UCSD-AML1 (cell line): Measurements from ENCODE around the gene LMX1A.

Source experiments
- DNase-seq: peaks from one replicate; lab custom pipeline; 2025; ENCODE audit not compliant: unreplicated experiment; lab: John Stamatoyannopoulos, UW

LMX1A gene

DNA sequence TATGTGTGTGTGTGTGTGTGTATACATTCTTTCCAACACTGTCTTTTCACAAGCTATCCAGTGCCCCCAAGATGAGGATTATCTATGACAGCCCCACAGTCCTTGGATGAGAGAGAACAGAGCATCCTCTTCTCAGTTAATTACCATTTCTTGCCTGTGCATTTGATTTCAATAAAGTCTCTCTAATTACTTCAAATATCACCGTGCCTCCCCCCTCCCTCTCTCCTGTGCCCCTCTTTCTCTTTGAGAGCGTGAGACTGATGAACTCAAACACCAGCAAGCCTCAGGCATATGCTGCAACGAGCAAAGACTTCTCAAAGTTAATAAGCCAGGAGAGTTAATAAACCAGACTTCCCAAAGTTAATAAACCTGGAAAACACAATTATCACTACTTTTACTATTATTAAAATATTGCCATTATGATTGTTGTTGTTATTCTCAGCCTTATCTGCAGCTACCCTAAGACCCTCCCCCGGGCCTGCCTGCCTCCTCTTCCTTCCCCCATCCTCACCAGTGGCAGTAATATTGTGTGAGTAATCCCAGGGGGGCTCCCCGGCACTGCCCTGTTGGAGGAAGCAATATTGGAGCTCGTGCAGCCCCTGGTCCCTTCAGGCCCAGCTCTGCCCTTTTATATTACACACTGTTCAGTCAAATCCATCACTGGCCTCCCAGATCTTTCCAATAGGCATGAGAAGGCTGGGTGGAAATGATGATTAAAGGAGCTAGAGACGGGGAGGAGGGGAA is 30.9 kb downstream of the LMX1A start:
- DNase-seq: no peak

DNA sequence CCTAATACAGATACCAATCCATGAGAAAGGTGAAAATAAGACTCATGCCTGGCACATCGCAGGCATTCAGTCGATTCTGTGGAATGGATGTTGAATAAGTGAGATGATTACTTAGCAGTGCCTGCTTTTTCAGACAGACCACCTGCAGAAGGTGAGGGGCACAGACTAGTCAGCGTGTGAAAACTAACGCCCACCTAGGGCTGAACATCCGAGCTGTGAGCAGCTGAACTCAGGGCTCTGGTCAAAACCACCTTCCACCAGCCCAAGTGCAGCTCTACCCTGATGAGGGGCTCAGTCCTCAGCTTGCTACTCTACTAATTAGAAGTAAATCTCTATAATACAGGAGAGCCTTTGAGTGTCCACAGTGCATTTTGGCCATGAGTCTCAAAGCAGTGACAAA is 32.5 kb downstream of the LMX1A start:
- no peak for DNase-seq

DNA sequence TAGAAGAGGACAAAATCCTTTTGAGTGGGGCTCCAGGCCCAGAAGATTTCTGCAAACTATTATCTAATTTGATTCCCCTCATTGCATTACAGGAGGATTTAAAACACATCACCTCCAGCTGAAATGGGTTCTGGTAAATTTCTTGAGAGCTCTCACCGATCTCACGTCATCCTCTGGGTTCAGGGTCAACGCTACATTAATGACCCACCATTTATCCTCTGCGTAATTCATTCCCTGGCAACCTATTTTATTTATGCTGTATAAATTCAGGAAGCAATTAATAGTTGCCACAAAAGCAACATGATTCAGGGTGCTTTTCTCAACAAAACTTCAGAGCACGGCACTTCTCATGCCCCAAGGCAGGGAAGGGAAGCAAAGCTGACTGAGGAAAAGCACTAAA is 38.9 kb downstream of the LMX1A start:
- DNase-seq: no peak

DNA sequence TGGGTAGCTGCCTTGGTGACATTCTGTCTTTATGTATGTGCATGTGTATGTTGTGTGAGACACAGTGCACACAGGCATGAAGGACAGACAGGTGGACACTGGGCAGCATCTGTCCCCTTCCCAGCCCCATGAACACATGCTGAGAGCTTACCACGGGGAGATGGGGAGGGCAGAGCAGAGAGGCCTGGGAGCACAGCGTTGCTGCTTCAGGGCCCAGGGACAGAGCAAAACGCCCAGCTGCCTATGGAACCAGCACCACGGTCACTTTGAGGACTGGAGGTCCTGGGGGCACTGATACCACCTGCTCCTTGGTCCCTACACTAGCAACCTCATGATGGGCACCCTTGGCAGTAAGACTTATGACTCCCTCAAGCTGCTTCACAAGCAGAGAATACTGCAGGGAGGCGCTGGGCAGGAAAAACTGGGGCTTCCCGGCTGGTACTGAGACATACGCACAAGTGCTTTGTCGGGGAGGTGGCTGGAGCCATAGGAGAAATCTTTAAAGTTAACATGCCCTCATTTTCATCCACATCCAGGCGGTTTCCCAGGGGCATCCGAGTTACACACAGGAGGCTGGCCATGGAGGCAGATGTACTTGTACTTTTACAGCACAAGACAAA is 40.3 kb downstream of the LMX1A start:
- DNase-seq: no peak

DNA sequence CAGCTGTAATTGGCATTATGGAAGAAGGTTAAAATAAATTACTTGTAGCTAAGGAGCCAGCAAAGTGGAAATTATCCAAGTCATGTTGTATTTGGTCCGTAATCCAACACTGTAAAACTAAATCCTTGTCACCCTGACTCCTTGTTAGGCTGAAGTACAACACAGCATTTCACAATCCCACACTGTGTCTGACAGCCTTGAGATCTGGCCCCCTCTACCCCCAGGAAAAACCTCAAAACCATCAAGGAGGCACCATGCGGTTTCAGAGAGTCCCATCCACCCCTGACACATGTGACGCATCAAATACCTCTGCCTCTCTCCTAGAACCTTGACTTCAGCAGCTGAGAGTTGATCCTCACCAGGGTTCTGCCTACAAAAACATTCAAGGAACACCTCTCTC is 41.0 kb downstream of the LMX1A start:
- no peak for DNase-seq

DNA sequence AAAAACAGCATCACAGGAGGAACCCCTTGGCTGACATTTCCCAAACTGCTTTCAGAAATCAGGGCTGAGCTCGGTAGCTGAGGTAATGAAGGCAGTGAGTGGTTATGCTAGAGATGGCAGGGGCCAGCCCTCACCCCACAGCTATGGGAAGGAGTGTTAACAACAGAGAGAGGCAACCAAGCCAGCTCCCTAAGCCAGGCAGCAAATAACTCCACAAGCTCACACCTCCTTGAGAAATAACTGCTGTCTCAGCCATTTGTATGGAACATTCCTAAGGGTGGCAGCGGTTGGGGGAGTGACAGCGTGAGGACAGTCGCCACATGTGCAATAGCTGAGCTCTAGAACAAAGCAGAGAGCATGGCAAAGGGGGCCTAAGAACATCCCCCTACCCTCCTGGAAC is 42.6 kb downstream of the LMX1A start:
- DNase-seq: no peak

DNA sequence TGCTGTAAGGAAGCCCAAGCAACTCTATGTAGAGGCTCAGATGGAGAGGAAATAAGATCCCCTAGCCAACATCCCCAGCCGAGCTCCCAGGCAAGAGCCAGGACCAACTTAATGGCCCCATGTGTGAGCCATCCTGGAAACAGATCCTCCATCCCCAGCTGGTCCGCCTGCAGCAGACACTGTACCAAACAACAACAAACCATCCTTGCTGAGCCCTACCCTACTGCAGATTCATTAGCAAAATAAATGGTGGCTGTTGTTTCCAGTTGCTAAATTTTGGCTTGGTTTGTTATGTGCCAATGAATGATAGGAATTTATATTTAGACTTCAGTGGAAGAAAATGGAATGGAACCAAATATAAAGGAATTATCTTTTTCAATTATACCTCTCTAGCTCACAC is 43.9 kb downstream of the LMX1A start:
- no peak for DNase-seq

DNA sequence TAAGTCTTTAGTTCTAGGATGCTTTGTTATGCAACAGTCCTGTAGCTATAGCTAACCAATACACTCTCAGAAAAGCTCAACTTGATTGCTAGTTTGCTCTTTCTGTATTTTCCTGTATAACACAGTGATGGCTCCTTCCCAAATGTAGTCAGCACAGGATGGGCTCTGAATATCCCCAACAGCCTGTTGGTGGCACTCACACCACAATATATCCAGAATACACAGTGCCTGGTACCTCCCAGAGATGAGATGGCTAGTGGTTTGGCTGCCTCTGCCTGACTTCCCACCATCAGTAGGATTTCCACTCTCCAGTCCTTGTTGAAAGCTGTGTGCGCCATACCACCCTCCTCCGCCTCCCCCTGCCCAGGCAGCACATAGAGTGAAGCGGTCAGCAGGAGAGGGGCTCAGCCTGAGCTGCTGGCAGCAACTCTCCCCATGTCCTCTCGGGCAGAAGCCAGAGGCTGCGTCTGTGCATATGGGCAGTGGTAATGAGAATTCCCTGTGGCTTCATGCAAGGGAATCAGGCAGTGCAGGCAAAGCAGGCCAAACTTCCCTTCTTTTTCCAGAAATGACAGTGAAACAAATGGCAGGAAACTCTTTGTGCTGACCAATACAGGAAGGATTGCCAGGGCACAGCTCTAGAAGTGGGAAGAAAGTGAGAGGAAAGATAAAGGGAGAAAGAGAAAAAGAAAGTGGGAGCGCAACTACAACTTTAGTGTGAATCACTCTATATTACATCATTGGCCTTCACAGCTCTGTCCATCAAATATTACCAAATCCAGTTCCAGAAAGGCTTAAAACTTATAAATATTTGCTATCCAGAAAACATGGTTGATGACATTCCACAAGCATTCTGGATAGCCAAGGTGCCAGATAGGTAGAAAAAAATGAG is 49.7 kb downstream of the LMX1A start:
- DNase-seq: no peak

DNA sequence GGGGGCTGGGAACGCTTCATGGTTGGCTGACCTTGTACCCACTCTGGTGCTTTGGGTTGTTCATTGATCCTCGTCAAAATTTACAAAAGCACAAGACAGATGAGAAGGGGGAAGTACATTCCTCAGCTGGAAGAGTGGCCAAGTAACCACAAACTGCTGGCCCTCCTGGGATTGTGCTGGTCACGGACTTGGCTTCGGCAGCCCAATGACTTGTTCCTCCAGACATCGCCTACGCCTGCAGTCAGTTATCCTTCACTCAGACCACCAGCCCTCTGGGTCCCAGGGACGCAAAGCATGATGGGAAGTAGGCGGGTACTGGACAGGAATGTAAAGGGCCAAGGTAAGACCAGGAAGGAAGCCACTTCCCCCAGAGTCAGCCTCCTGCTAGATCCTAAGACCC is 53.1 kb downstream of the LMX1A start:
- no peak for DNase-seq

DNA sequence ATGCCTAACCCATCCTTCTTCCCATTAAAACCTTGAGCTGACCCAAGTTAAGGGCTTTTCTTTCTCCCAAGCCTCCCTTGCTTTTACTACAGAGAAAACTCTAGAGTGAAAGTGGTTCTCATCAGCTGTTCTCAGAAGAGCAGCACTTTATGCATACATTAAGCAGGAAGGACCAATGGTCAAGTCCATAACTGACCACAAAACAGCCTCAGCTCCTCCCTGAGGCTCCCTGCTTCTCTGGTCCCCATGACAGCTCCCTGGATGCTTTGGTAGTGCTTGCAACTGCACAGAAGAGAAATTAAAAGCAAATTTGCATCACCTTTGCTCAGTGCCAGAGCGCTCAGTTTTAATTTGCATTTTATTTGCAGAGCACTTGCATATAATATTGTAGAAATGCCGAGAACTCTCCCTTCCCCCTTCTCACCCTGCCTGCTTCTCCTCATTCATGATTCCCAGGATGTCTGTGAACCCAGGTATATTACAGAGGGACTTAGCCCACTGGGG is 56.1 kb downstream of the LMX1A start:
- no peak for DNase-seq

DNA sequence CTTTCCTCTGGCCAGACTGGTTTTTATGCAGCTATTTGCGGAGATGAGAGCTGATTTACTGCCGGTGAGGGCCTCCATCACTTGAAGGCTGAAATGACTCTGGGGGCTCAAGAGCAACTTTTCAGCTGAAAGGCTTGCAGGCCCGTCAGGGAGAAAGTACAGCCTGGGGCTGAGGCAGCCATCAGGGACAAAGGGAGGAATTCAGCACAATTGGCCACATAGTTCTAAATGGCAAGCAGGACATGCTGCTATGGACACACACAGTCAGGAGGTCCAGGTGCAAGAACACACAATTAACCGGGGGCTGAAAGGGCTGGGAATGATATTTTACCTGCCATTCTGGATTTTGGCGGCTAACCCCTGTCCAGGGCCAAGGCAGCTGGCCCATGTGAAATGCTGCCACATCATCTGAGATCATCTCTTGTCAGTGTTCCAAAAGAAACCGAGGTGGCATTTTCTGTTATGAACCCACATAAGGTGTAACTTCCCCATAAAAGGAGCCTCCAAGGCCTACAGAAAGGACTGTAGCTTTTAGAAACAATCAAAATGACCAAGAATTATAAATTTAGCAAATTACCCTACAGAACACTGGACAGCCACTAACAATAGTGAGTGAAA is 58.2 kb downstream of the LMX1A start:
- DNase-seq: no peak

DNA sequence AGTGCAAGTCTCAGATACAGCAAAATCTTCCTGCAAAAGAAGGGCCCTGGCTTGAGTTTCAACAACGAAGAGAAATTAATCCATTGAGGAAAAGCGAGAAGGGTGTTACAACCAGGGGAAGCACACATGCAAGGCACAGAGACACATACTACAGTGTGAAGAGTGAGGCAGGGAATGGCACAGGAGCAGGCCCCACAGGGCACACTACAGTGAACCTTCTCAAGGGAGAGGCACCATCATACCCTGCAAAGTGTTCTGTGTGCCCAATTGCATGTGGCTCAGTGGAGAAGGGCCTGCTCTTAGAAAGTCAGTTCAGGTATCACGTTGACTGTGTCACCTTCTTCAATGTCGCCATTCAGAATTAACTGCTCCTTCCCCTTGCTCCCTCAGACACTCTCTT is 60.3 kb downstream of the LMX1A start:
- no peak for DNase-seq

DNA sequence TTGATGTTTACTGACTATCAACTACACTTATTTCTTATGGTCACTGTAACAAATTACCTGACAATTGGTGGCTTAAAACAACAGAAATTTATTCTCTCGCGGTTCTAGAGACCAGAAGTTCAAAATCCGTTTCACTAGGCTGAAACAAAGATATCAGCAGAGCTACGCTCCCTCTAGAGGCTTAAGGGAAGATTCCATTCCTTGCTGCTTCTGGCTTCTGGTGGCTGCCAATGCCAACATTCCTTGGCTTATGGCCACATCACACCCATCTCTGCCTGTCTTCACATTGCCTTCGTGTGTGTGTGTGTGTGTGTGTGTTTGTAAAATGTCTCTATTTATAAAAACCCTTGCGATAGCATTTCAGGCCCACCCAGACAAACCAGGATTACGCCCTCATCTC is 66.4 kb downstream of the LMX1A start:
- DNase-seq: no peak

DNA sequence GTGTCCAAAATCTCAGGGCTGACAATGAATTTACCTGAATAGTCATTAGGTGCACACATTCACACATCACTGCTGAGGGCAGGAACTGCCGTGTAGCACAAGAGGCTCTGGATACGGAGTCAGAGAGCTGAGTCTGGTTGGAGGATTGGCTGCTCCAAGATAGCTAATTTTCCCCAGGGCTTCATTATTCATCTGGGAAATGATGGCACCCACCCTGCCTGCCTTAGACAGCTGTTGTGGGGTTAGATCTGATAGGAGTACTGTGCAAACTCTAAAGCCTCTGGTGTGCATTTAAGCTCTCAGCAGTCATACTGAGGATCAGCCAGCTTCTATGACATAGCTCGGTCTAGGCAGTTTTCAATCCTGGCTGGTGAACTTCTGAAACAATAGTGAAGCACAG is 67.0 kb downstream of the LMX1A start:
- DNase-seq: no peak

DNA sequence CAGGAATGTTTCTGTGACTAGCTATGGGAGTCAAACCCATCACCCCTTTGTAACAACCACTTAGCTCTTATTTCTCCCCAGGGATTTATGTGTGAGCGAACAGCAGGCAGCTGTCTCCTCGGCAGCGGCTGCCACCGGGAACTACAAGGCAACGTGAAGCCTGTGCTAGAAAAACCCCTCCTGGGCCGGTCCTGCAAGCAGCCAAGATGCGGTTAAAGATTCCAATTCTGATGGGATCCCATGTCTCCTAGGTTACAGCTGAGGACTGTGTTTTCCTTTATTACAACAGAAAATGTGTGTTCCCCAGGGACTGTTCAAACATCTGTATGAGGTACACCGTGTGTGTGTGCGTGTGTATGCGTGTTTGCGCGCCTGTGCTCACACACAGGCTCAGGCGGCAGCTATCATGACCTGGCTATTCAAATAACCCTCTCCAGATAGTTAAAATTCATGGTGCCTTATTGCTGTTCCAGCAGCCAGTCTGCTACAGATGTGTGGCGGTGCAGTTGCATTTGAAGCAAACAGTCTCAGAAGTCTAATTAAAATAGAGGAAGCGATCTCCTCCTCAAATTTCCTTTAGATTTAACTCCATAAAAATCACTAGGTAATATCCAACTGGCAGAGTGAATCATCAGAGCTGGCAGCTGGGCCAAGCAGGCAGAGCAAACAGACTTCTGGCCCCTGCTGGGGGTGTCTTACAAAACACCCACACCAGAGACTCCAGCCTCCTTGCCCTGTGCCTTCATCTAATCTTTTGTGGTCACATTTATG is 68.0 kb downstream of the LMX1A start:
- DNase-seq: no peak

DNA sequence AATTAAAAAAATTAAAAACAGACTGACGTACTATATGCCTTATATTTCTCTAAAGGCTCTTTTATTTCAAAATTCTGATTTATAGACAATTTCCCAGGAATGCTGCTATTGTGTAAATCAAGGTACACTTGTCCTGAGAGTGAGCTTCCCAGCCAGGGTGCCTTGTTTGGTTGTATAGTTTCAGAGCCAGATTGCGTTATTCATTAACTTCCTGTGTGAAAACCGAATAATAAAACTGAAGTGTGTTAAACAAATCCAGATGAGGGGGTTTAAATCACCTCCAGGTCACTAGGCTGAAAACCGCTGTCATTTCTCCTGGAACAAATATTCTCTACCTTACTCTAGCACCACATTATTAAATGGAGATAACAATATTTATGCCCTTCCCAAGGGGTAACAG is 68.7 kb downstream of the LMX1A start:
- no peak for DNase-seq

DNA sequence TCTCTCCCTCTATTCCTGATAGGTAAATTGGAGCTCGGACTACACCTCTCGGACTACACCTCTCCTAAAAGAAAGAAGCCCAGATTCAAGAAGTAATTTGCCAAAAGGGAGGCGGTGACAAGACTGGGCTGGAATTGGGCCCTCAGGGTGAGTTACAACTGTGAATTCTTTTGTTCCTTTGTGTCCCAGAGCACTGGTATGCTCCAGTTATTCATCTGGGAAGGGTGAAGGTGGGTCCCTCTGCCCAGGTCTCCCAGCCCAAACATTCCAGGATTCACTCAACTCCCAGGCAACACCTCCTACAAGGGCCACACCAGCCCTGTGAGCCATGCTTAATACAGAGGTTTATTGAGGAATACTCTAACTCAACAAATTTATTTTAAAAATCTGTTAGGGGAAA is 69.2 kb downstream of the LMX1A start:
- DNase-seq: no peak

DNA sequence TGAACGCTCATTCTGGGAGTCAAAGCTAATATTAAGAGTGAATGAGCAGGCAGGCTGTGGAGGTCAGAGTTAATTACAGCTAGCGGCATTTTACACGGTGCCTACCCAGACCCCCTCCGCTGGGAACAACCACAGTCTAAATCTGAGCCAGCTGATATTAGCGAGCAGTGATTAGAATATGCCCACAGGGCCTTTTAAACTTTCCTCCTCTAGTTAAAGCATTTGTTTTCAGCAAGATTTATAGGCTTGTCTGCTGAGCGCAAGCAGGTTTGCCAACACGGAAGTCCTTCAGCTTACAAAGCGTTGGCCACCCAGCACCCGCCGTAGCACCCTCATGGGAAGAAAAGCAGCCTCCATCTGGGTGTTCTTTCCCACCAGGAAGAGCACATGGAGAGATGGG is 72.1 kb downstream of the LMX1A start:
- no peak for DNase-seq

DNA sequence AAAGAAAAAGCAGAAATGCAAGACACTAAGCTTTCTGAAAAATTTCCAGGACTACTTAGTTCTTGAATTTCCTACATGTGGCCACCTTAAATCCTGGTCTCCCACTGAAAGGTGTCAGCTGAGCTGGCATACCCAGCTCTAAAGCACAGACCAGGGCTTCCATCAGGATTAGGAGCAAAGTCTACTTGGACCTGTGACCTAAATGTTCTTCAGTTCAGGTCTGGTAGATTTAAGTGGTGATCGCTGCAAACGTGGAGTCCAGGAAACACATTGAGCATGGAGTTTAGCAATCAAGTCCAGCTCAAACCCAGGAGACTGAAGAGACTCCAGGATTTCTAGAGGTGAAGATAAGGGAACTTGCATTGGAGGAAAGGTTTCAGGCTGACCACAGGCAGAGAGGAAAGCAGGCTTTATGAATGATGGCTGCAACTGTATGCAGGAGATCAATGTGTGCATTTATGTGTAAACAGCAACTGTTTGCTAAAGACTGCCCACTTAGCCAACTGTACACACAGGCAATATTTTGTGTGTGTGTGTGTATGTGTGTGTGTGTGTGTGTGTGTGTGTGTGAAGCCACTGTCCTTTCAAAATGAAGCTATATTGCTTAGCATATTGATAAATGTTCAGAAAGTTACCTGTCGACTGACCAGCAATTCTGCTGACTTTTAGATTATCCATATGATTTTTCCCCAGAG is 75.2 kb downstream of the LMX1A start:
- DNase-seq: no peak

DNA sequence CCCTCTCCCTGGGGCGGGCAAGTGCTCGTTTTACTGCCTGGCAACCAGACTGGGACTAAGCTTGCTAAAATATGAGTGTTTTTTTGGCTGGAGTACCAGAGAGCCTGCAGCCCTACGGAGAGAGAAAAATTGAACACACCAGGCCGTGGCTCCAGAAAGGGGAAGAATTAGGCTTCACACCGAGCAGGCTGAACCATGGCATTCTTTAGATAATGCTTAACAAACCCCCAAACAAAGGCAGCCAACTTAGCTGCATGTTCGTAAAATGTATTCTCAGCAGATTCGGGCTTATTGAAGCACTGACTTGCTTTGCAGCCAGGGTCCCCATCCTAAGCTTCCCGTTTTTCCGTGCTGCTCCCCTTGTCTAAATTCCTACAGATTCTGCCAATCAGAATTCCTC is 76.6 kb downstream of the LMX1A start:
- no peak for DNase-seq
